GM12878 (cell line): Measurements from ENCODE around the gene CPT1C.

ENCODE experiments used
- BACH1 ChIP-seq: fragments of 450-650 bp; IDR thresholded peaks from 2 replicates; pipeline ENCODE4 v1.6.1; 2017; ENCODE audit warnings: mild to moderate bottlenecking, borderline replicate concordance
- CBX5 ChIP-seq: sonication (generic); IDR thresholded peaks from 2 replicates; pipeline ENCODE4 v1.6.1; 2016; ENCODE audit warnings: low read depth, moderate library complexity, mild to moderate bottlenecking, inconsistent platforms
- CTCF ChIP-seq, 3 experiments: IDR thresholded peaks in 2 of 3; conservative IDR thresholded peaks in 1 of 3; 2 replicates each; pipeline ENCODE4 v1.5.1; 2011; ENCODE audit warnings: low read depth in 3 of 3, low read length in 3 of 3, mild to moderate bottlenecking in 3 of 3, control low read depth in 2 of 3, moderate library complexity in 2 of 3, inconsistent platforms in 1 of 3, mixed read lengths in 1 of 3; ENCODE audit not compliant: control insufficient read depth in 2 of 3, insufficient read depth in 1 of 3; ENCODE audit errors: extremely low read depth in 1 of 3
- IKZF1 ChIP-seq: fragments of 450-650 bp; conservative IDR thresholded peaks from 2 replicates; pipeline ENCODE4 v1.6.1; 2017; ENCODE audit warnings: antibody characterized with exemption, mild to moderate bottlenecking
- POLR2A ChIP-seq: IDR thresholded peaks from 2 replicates; pipeline ENCODE4 v1.6.1; 2011; ENCODE audit warnings: low read depth, mild to moderate bottlenecking, low read length
- RCOR1 ChIP-seq: conservative IDR thresholded peaks from 2 replicates; pipeline ENCODE4 v1.6.1; 2012; ENCODE audit warnings: low read depth, low read length, improper control_type of control experiment
- SUZ12 ChIP-seq: fragments of 200-600 bp; sonication (generic); IDR thresholded peaks from one replicate; pipeline ENCODE4 v1.6.1; 2018; ENCODE audit warnings: antibody characterized with exemption, mild to moderate bottlenecking; ENCODE audit not compliant: unreplicated experiment

GRCh38 chr19:49656456-49657109, 34.3 kb upstream of the CPT1C start:
- TF ChIP-seq CBX5: no peak
- TF ChIP-seq RCOR1: no peak
- TF ChIP-seq BACH1: no peak
- no peak for TF ChIP-seq SUZ12
- TF ChIP-seq IKZF1: no peak
- TF ChIP-seq POLR2A: no peak
- no peak for TF ChIP-seq CTCF (IDR thresholded peaks at IDR 0.05 in 2 of 3, conservative IDR thresholded peaks at IDR 0.05 in 1 of 3; ENCODE audit: control insufficient read depth in 2 of 3, extremely low read depth in 1 of 3, insufficient read depth in 1 of 3, low read depth in 3 of 3, low read length in 3 of 3)
